OCI-LY7 (cell line): Measurements from ENCODE around the gene ABCD2.

Source experiments
- EZH2phosphoT487 ChIP-seq: fragments of 200-600 bp; sonication (generic); IDR thresholded peaks from 2 replicates; pipeline ENCODE4 v1.6.1; 2018; ENCODE audit warnings: low read depth, borderline replicate concordance, mild to moderate bottlenecking, mixed run types, antibody characterized with exemption, low read length, moderate library complexity, mixed read lengths
- TF ChIP-seq, protein P1 (sequence below): fragments of 200-600 bp; sonication (generic); conservative IDR thresholded peaks from 2 replicates; pipeline ENCODE4 v1.5.1; 2014; ENCODE audit warnings: mild to moderate bottlenecking, antibody characterized with exemption, low read length, moderate library complexity, mixed read lengths

GRCh38 chr12:39541471-39541870 lies 78.1 kb downstream of the ABCD2 start:
- TF ChIP-seq, protein P1, sequence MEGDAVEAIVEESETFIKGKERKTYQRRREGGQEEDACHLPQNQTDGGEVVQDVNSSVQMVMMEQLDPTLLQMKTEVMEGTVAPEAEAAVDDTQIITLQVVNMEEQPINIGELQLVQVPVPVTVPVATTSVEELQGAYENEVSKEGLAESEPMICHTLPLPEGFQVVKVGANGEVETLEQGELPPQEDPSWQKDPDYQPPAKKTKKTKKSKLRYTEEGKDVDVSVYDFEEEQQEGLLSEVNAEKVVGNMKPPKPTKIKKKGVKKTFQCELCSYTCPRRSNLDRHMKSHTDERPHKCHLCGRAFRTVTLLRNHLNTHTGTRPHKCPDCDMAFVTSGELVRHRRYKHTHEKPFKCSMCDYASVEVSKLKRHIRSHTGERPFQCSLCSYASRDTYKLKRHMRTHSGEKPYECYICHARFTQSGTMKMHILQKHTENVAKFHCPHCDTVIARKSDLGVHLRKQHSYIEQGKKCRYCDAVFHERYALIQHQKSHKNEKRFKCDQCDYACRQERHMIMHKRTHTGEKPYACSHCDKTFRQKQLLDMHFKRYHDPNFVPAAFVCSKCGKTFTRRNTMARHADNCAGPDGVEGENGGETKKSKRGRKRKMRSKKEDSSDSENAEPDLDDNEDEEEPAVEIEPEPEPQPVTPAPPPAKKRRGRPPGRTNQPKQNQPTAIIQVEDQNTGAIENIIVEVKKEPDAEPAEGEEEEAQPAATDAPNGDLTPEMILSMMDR: no peak
- TF ChIP-seq EZH2phosphoT487: no peak
